ENCODE data around the gene EXTL1. TPM values are rescaled to one million over a fixed set of nuclear protein-coding genes. Genes with fewer than 3 reads are reported as not detected.

The EXTL1 gene
- total and polyA plus RNA-seq, 2 of the 4 experiments (the other 2 are of a cell fraction) = 0.90 to 5.2 TPM

DNA sequence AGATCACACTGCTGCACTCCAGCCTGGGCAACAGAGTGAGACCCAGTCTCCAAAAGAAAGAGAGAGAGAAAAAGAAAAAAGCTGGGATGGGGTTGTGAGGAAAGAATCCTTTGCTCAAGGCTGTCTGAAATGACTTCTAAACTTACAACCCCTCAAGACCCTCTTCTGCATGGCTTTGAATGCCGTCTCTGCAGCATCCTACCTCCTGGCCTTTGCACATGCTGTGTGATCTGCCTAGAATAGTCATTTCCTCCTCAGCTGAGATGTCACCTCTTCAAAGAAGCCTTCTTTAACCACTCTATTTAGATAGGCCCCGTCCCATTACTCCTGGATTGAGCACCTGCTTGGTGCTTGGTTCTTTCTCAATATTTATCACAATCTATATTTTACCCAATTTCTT is 63.3 kb downstream of the EXTL1 start:
- H3K56ac ChIP-seq (ENCODE audit: extremely low read depth, insufficient read depth, low read length) = no peak overlapping the region
- CTCF ChIA-PET = no interaction called here
- no peaks in the 10 kb centered on the region for H3K79me1 ChIP-seq (ENCODE audit: low read depth in 1 of 2, low read length in 2 of 2)
- H4K8ac ChIP-seq (ENCODE audit: low read depth in 2 of 2, low read length in 2 of 2) = no peak overlapping the region
- no peak overlapping the region for H4K5ac ChIP-seq (ENCODE audit: low read depth, low read length)
- H3K4me1 ChIP-seq (ENCODE audit: control insufficient read depth, insufficient read depth, low read length) = peaks cover 1% of the 10 kb centered on the region; the same call in 1 of the 2 replicates
- no peaks in the 10 kb centered on the region for H3K9me3 ChIP-seq (ENCODE audit: control insufficient read depth, insufficient read depth, low read length)
- in situ Hi-C loops (cut with MboI; ENCODE audit: low sequenced_read_pairs) = no loop called here
- BruUV-seq (replicated peaks) = no TSS peak
- H3K4ac ChIP-seq (ENCODE audit: low read depth, low read length) = no peak overlapping the region
- POLR2A ChIA-PET (ENCODE audit: unreplicated experiment) = no interaction called here
- peaks cover 29% of the 10 kb centered on the region for H3K27me3 ChIP-seq (ENCODE audit: control insufficient read depth, insufficient read depth, low read length)
- H3K9ac ChIP-seq (ENCODE audit: low read depth, low read length) = no peak overlapping the region
- no peak overlapping the region for H2BK15ac ChIP-seq (ENCODE audit: low read depth, low read length)
- intact Hi-C loops (cut with micrococcal nuclease) = no loop called here
- 60% methylated on average over 1 of the region's 2 CpGs; no CpG with 5 or more reads in 1 of the 2 experiments for WGBS, 2 experiments (ENCODE audit: extremely low coverage in 2 of 2, insufficient read length in 1 of 2)
- H3K36me3 ChIP-seq (ENCODE audit: control insufficient read depth, insufficient read depth, low read length) = no peaks in the 10 kb centered on the region
- H2AK9ac ChIP-seq (replicated peaks; ENCODE audit: low read depth, low read length, poor library complexity) = no peak overlapping the region
- H2BK20ac ChIP-seq (ENCODE audit: low read depth, low read length) = no peak overlapping the region
- no peak for DNase-seq
- no peak overlapping the region for H3K23ac ChIP-seq (ENCODE audit: low read depth, low read length)
- dilution Hi-C loops (cut with HindIII; ENCODE audit: low sequenced_read_pairs, unreplicated experiment) = no loop called here
- no peak overlapping the region for H3K4me3 ChIP-seq (ENCODE audit: insufficient read depth, low read depth, low read length)
- no peak overlapping the region for H4K91ac ChIP-seq (ENCODE audit: insufficient read depth, low read depth, low read length)
- H2BK5ac ChIP-seq (ENCODE audit: low read depth, low read length, poor library complexity, severe bottlenecking) = no peak overlapping the region
- H3K4me2 ChIP-seq (ENCODE audit: low read depth, low read length) = no peak overlapping the region
- no peak overlapping the region for H3K14ac ChIP-seq (replicated peaks; ENCODE audit: low read depth, low read length)
- no peak overlapping the region for H2AFZ ChIP-seq (replicated peaks; ENCODE audit: low read length, poor library complexity)
- H3K27ac ChIP-seq (ENCODE audit: insufficient read depth, low read length) = no peak overlapping the region
- H2AK5ac ChIP-seq (ENCODE audit: low read depth, low read length) = no peak overlapping the region
- H3K9me1 ChIP-seq (ENCODE audit: insufficient read depth, low read length) = no peaks in the 10 kb centered on the region
- no peak overlapping the region for H2BK120ac ChIP-seq (ENCODE audit: low read depth, low read length)
- H4K20me1 ChIP-seq (ENCODE audit: insufficient read depth, low read length) = no peaks in the 10 kb centered on the region
- ATAC-seq (ENCODE audit: low read depth) = no peak
- TF ChIP-seq, protein P1, sequence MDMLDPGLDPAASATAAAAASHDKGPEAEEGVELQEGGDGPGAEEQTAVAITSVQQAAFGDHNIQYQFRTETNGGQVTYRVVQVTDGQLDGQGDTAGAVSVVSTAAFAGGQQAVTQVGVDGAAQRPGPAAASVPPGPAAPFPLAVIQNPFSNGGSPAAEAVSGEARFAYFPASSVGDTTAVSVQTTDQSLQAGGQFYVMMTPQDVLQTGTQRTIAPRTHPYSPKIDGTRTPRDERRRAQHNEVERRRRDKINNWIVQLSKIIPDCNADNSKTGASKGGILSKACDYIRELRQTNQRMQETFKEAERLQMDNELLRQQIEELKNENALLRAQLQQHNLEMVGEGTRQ (IDR thresholded peaks at IDR 0.05; ENCODE audit: low read depth, low read length) = no peak
- TF ChIP-seq BHLHE40 (IDR thresholded peaks at IDR 0.05; ENCODE audit: low read depth, low read length) = no peak
- no peak for TF ChIP-seq MXI1 (IDR thresholded peaks at IDR 0.05; ENCODE audit: borderline replicate concordance, low read depth, low read length)
- no peak for TF ChIP-seq ELK1 (IDR thresholded peaks at IDR 0.05; ENCODE audit: borderline replicate concordance, low read depth, low read length)
- TF ChIP-seq CHD1 (IDR thresholded peaks at IDR 0.05; ENCODE audit: low read depth, low read length) = no peak
- TF ChIP-seq CEBPB (IDR thresholded peaks at IDR 0.05; ENCODE audit: low read depth, low read length) = no peak
- TF ChIP-seq RCOR1 (IDR thresholded peaks at IDR 0.05; ENCODE audit: insufficient replicate concordance, low read length) = no peak
- no peak for TF ChIP-seq SMC3 (IDR thresholded peaks at IDR 0.05; ENCODE audit: low read depth, low read length)
- TF ChIP-seq FOS (IDR thresholded peaks at IDR 0.05; ENCODE audit: low read depth, low read length) = no peak
- TF ChIP-seq RAD21 (IDR thresholded peaks at IDR 0.05; ENCODE audit: low read length) = no peak
- no peak for TF ChIP-seq MAFK (IDR thresholded peaks at IDR 0.05; ENCODE audit: low read depth, low read length)
- TF ChIP-seq RFX5 (IDR thresholded peaks at IDR 0.05; ENCODE audit: low read depth, low read length) = no peak
- TF ChIP-seq NFE2L2 (IDR thresholded peaks at IDR 0.05; ENCODE audit: low read depth, low read length) = no peak
- no peak for TF ChIP-seq MAZ (IDR thresholded peaks at IDR 0.05; ENCODE audit: borderline replicate concordance, low read depth, low read length)
- no peak for TF ChIP-seq POLR2A (IDR thresholded peaks at IDR 0.05; ENCODE audit: low read depth, low read length)
- TF ChIP-seq, protein P2, sequence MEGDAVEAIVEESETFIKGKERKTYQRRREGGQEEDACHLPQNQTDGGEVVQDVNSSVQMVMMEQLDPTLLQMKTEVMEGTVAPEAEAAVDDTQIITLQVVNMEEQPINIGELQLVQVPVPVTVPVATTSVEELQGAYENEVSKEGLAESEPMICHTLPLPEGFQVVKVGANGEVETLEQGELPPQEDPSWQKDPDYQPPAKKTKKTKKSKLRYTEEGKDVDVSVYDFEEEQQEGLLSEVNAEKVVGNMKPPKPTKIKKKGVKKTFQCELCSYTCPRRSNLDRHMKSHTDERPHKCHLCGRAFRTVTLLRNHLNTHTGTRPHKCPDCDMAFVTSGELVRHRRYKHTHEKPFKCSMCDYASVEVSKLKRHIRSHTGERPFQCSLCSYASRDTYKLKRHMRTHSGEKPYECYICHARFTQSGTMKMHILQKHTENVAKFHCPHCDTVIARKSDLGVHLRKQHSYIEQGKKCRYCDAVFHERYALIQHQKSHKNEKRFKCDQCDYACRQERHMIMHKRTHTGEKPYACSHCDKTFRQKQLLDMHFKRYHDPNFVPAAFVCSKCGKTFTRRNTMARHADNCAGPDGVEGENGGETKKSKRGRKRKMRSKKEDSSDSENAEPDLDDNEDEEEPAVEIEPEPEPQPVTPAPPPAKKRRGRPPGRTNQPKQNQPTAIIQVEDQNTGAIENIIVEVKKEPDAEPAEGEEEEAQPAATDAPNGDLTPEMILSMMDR (conservative IDR thresholded peaks at IDR 0.05; ENCODE audit: low read depth, low read length) = no peak
- no peak overlapping the region for H3K18ac ChIP-seq (ENCODE audit: low read depth, low read length)

Data from IMR-90 (cell line).